ENCODE results near the gene PRPF8.

The PRPF8 gene

DNA sequence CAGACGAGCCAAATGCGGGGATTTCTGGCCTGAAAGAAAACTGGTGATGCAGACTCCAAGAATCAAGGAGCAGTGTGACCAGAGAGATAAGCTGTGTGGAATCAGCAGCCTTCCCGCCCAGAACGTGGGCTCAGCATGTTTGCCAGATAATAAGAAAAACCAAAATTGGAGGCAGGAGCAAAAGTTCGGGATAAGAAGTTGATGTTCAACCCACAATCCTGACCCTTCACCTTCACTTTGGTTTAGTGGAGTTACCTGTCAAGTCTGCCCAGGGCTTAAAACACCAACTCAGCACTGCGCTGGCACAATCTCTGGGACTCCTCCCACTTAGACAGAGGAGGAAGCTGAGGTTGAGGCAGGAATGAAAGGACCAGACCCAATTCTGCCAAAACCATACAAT, 59.1 kb downstream of the PRPF8 start:
- no peak for TF ChIP-seq POLR2A (IDR thresholded peaks at IDR 0.05; ENCODE audit: low read length)
- TF ChIP-seq GATA1 (IDR thresholded peaks at IDR 0.05; ENCODE audit: low read depth, low read length), result no peak

GRCh38 chr17:1625053-1625452, 59.6 kb downstream of the PRPF8 start:
- TF ChIP-seq GATA1 (IDR thresholded peaks at IDR 0.05; ENCODE audit: low read depth, low read length), result no peak
- TF ChIP-seq POLR2A (IDR thresholded peaks at IDR 0.05; ENCODE audit: low read length), result no peak
- DNase-seq, result no peak

More for the DNA sequence above, 59.1 kb downstream of the PRPF8 start:
- peak; percentile 56 for DNase-seq

DNA sequence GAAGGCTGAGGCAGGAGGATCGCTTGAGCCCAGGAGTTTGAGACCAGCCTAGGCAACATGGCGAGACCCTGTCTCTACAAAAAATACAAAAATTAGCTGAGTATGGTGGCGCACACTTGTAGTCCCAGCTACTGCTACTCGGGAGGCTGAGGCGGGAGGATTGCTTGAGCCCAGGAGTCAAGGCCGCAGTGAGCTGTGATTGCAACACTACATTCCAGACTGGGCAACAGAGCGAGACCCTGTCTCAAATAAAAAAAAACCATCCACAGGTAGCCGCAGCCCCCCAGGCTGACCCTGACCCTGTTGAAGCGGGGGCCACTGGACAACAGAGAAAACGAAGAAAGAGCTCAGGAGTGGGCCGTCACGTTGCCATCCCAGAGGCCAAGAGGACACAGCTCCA, 60.0 kb downstream of the PRPF8 start:
- no peak for TF ChIP-seq POLR2A (IDR thresholded peaks at IDR 0.05; ENCODE audit: low read length)
- TF ChIP-seq GATA1 (IDR thresholded peaks at IDR 0.05; ENCODE audit: low read depth, low read length), result no peak
- no peak for DNase-seq

DNA sequence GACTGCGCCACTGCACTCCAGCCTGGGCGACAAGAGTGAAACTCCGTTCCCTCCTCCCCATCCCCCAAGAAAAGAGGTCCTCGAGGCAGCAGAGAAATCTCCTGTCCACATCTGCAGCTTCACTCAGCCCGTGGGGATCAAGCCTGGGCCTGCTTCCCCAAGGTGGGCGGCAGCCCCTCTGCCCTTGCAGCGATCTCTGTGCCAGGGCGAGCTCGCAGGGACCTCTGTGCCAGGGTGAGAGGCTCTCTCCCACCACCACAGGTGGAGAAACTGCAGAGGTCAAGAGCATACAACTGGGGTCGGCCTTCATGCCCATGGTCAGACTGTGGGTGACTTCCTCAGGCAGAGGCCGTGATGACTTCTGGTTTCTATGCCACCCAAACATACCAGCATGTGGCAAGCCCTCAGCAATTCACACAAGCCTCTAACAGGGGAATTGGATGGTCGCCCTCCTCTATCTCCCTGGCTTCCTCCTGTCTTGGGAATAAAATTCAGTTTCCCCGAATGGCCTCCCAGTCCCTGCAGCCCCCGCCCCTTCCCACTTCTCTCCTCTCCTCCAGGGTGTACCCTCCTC, 61.5 kb downstream of the PRPF8 start:
- no peak for TF ChIP-seq GATA1 (IDR thresholded peaks at IDR 0.05; ENCODE audit: low read depth, low read length)
- TF ChIP-seq POLR2A (IDR thresholded peaks at IDR 0.05; ENCODE audit: low read length), result no peak

DNA sequence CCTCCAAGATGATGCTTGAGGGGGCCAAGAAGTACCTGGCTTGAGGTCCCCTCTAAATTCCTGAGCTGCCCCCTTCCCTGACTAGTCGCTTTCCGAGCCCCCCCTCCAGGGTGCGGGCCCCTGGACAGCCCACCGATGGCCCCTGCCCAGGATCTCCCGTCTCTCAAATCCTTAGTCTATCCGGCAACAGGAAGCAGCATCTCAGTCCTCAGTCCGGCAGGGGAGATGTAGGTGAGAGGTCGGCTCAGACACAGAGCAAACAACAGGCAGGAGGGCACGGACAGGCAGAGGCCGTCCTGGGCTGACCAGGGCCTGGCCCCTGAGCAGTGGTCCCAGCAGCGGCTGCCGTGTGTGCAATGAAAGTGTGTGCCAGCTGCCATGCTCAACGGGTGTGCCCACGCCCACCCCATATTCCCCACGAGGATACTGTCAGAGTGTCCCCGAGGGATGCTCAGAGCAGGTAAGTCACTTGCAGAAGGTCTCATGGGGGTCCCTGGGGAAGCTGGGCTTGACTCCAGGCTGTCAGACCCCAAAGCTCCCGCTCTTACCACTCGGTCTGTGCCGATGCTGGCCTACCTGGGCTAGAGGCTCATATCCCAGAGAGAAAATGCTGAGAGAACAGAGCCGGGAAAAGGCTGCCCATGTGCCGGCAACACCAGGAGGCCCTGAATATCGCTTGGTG, 63.3 kb downstream of the PRPF8 start:
- TF ChIP-seq POLR2A (IDR thresholded peaks at IDR 0.05; ENCODE audit: low read length), result no peak
- TF ChIP-seq GATA1 (IDR thresholded peaks at IDR 0.05; ENCODE audit: low read depth, low read length), result no peak
- no peak for DNase-seq

More for the DNA sequence above, 61.5 kb downstream of the PRPF8 start:
- DNase-seq, result no peak

DNA sequence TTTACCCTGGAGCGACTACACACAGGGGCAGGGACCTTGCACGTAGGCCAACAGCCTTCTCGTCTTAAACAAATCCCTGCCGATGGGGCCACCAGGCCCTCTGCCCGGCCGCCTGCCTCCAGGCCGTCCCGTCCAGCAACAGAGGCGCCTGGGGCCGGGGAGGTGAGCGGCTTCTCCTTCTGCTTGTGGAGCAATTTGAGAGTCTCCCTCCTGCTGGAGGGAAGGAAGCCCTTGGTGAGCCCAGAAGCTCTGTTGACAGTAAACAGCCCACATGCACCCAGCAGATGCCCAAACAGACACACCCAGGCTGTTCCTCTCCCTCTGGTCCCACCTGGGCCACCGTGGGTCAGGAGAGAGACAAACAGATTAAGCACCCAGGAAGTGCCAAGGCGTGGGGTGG, 64.2 kb downstream of the PRPF8 start:
- DNase-seq, result no peak
- TF ChIP-seq GATA1 (IDR thresholded peaks at IDR 0.05; ENCODE audit: low read depth, low read length) (no peak), POLR2A (IDR thresholded peaks at IDR 0.05; ENCODE audit: low read length) (no peak)

- TF ChIP-seq GATA1 (IDR thresholded peaks at IDR 0.05; ENCODE audit: low read depth, low read length), result no peak
- no peak for TF ChIP-seq POLR2A (IDR thresholded peaks at IDR 0.05; ENCODE audit: low read length)
- peak in 1 of 2 experiments; percentile 61 for DNase-seq
Measured at GRCh38 chr17:1617620-1618174, 67.0 kb downstream of the PRPF8 start.

- no peak for DNase-seq
Measured at GRCh38 chr17:1616101-1616500, 68.6 kb downstream of the PRPF8 start.

DNA sequence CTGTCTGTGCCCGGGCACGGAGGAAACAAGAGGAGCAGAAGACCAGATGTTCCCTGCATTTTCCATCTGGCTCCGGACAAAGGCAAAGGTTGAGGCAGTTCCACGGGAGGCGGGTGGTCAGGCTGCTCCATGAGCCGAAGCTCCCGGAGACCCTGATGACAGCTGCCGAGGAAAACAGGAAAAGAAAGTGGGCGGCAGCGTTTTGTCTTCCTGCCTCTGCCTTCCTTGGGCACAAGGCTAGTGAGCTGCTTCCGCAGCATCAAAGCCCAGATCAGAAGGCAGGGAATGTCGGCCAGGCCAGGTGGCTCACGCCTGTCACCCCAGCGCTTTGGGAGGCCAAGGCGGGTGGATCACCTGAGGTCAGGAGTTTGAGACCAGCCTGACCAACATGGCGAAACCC, 72.3 kb downstream of the PRPF8 start:
- TF ChIP-seq POLR2A (IDR thresholded peaks at IDR 0.05; ENCODE audit: low read length) (no peak), GATA1 (IDR thresholded peaks at IDR 0.05; ENCODE audit: low read depth, low read length) (no peak)

More at GRCh38 chr17:1616101-1616500, 68.6 kb downstream of the PRPF8 start:
- TF ChIP-seq POLR2A (IDR thresholded peaks at IDR 0.05; ENCODE audit: low read length), result no peak
- TF ChIP-seq GATA1 (IDR thresholded peaks at IDR 0.05; ENCODE audit: low read depth, low read length), result no peak

GRCh38 chr17:1611715-1612114, 73.0 kb downstream of the PRPF8 start:
- DNase-seq, result no peak
- TF ChIP-seq GATA1 (IDR thresholded peaks at IDR 0.05; ENCODE audit: low read depth, low read length) (no peak), POLR2A (IDR thresholded peaks at IDR 0.05; ENCODE audit: low read length) (no peak)

More for the DNA sequence above, 72.3 kb downstream of the PRPF8 start:
- no peak for DNase-seq

- DNase-seq, result no peak
- TF ChIP-seq POLR2A (IDR thresholded peaks at IDR 0.05; ENCODE audit: low read length), result no peak
- no peak for TF ChIP-seq GATA1 (IDR thresholded peaks at IDR 0.05; ENCODE audit: low read depth, low read length)
Measured at GRCh38 chr17:1608676-1609075, 76.0 kb downstream of the PRPF8 start.

GRCh38 chr17:1607971-1608320, 76.7 kb downstream of the PRPF8 start:
- TF ChIP-seq GATA1 (IDR thresholded peaks at IDR 0.05; ENCODE audit: low read depth, low read length) (no peak), POLR2A (IDR thresholded peaks at IDR 0.05; ENCODE audit: low read length) (no peak)
- DNase-seq, result no peak

DNA sequence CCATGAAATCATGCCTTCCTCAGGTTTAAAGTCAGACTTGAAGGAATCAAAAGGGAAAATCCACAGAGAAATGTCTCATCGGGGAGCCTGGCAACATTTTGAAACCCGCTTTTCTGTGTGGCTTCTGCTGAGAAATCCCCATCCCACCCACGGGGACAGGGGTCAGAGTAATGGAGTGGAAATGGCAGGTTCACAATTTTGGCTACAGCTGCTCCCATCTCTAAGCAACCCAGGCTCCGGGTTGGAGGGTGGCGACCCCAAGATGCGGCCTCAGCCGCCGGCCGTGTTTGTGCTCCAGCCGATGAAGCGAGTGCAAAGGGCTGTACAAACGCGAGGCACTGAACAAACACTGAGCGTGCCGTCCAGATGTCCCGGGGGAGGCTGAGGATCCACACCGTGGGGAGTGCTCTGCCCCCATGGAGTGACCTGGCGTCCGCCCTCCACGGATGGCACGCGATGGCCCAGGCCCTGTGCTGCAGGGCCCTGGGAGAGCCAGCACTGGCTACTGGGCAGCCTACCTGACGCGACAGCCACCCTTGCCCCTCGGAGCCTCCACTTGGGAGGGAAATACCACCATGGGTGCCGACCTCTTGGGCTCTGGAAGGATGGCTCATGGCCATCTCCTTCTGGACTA, 78.2 kb downstream of the PRPF8 start:
- DNase-seq, result no peak
- TF ChIP-seq POLR2A (IDR thresholded peaks at IDR 0.05; ENCODE audit: low read length) (no peak), GATA1 (IDR thresholded peaks at IDR 0.05; ENCODE audit: low read depth, low read length) (no peak)

- TF ChIP-seq GATA1 (IDR thresholded peaks at IDR 0.05; ENCODE audit: low read depth, low read length), result no peak
- no peak for TF ChIP-seq POLR2A (IDR thresholded peaks at IDR 0.05; ENCODE audit: low read length)
Measured at GRCh38 chr17:1605681-1606351, 78.9 kb downstream of the PRPF8 start.

More at GRCh38 chr17:1605681-1606351, 78.9 kb downstream of the PRPF8 start:
- no peak for DNase-seq
